Measurements from ENCODE around the gene KASH5.
"Not testable (repeated sequence)": the region's sequence is repeated elsewhere in the genome, so short reads cannot be mapped to it uniquely, and the experiment has no call there.

Gene KASH5

DNA sequence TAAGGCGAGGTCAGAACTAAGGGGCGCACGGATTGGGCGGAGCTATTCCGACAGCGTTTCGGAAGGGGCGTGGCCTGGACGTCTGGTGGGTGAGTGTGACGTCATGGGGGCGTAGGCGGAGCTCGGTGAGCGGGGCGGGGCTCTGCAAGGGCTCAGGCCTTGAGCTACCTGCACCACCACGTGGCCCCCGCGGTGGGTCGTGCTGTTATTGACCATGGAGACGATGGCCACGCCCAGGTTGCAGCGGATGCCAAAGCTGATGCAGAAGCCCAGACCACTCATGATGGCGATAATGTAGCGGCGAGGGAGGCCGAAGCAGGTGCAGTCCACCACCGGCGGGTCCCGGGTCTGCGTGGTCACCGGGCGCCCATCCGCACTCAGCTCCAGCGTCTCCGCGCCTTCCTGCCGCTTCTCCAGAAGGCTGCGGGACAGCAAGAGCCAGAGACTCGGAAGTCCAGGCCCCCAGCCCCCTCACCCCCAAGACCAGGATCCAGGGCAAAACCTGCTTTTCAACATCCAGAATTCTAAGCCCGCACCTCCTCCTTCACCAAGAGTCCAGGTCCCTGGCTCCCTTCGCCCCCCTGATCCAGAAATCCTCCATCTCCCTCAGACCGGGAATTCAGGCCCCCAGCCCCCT lies 48.5 kb downstream of the KASH5 start:
- DNase-seq (ENCODE audit: low spot score), result no peak

- no peak for DNase-seq (ENCODE audit: low spot score)
Observed at GRCh38 chr19:49437231-49437630, 49.2 kb downstream of the KASH5 start.

- no peak for DNase-seq (ENCODE audit: low spot score)
Observed at GRCh38 chr19:49438261-49438660, 50.2 kb downstream of the KASH5 start.

DNA sequence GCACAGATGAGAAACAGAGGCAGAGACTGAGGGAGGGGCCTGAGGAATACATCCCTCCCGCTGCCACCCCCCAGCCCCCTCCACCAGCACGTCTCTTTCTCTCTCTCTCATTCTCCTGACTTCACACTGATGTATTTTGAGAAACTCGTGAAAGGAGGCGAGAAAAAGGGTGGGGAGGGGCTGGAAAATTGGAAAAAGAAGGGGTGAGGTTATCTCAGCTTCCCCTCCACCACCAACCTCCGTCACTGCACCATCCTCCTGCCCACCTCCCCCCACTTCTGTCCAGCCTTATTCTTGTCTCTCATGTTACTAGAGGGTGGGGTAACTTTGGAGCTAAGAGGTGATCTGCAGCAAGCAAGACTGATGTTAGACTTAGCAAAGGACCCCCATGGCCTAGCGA lies 51.8 kb downstream of the KASH5 start:
- no peak for DNase-seq (ENCODE audit: low spot score)

GRCh38 chr19:49440439-49441209 lies 52.6 kb downstream of the KASH5 start:
- DNase-seq (ENCODE audit: low spot score), result no peak

GRCh38 chr19:49441210-49441959 lies 53.3 kb downstream of the KASH5 start, which contains the start of gene SLC17A7:
SLC17A7 (minus strand) TSS chr19:49441527; CDS start chr19:49441379, 148 bp downstream.
- peak; percentile 72 for DNase-seq (ENCODE audit: low spot score)

GRCh38 chr19:49441960-49442350 lies 53.9 kb downstream of the KASH5 start:
- DNase-seq (ENCODE audit: low spot score), result no peak

- peak; percentile 63 for DNase-seq (ENCODE audit: low spot score)
Observed at GRCh38 chr19:49442354-49442753, 54.3 kb downstream of the KASH5 start.

GRCh38 chr19:49442771-49443365 lies 54.8 kb downstream of the KASH5 start:
- peak; percentile 95 for DNase-seq (ENCODE audit: low spot score)

DNA sequence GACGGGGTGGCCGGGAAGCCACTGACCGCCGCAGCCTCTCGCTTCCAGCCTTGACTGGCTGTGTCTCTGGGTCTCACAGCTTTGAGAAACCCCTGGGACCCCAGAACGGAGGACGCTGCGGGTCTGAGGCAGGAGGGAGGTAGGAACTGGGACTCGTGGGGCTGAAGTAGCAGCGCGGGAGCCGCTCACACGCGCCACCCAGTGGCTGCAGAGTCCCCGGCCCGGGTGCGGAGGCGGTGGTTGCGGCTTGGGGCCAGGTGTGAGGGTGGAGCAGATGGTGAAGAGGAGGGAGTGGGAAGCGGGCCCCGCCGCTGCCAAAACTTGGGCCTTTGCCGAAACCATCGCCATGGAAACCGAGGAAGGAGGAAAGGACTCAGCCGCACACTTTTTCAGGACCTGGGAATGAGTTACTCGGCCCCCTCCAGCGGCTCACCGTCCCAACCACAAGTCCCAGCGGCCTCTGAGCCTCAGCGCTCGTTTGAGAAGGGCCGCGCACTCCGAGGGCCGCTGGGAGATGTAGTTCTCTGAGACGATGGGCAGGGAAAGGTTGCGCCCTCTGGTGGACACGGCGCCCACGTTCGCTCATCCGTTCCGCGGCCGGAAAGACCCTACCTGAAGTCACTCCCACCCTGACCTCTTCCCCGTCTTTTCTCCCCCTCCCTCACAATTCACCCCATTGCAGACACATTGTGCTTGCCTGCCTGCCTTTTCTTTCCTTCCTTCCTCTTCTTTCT lies 55.5 kb downstream of the KASH5 start:
- peak; percentile 91 for DNase-seq (ENCODE audit: low spot score)

DNA sequence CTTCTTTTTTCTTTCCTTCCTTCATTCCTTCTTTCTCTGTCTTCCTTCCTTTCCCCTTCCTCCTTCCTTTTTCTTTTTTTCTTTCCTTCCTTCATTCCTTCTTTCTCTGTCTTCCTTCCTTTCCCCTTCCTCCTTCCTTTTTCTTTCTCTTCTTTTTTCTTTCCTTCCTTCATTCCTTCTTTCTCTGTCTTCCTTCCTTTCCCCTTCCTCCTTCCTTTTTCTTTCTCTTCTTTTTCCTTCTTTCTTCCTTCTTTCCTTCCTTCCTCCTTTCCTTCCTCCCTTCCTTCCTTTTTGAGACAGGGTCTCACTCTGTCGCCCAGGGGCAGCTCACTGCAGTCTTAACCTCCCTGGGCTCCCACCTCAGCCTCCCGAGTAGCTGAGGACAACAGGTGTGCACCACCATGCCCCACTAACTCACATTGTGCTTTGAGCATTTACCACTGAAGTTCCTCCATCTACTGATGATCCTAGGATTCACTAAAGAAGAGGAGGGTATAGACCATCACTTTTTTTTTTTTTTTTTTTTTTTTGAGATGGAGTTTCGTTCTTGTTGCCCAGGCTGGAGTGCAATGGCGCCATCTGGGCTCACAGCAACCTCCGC lies 56.2 kb downstream of the KASH5 start:
- not testable (repeated sequence) for DNase-seq (ENCODE audit: low spot score)

DNA sequence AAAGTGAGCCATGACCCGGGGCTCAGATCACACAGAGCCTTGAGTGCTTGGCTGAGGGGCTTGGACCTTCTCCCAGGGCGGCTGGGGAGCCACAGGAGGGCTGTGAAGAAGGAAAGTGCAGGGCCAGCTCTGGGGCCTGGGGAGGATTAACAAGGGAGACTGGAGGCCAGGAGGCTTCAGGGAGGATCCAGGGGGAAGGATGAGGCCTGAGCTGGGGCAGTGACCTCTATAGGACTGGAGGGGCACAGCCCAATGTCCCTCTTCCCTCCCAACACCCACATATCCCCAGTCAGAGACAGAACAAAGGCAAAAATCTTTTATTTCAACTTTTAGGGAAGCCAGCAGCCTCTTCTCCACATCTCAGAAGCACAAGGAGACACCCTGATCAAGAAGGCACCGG lies 57.9 kb downstream of the KASH5 start:
- DNase-seq (ENCODE audit: low spot score), result no peak

- no peak for DNase-seq (ENCODE audit: low spot score)
Observed at GRCh38 chr19:49447485-49448431, 59.7 kb downstream of the KASH5 start.

DNA sequence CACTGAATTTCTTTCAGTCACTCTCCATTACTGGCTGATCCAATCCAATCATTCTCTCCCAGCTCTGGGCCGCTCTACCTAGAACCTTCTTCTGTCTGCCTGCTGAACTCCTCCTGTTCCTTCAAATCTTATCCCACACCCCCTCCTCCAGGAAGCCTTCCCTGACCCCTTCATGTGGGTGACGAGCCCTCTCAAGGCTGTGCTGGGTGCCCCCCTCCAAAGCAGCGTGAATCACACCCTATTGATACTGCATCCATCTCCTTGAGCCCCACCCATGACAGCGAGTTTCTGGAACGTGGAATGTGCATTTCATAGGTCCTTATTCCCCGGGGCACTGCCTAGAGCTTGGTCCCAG lies 60.4 kb downstream of the KASH5 start:
- no peak for DNase-seq (ENCODE audit: low spot score)

DNA sequence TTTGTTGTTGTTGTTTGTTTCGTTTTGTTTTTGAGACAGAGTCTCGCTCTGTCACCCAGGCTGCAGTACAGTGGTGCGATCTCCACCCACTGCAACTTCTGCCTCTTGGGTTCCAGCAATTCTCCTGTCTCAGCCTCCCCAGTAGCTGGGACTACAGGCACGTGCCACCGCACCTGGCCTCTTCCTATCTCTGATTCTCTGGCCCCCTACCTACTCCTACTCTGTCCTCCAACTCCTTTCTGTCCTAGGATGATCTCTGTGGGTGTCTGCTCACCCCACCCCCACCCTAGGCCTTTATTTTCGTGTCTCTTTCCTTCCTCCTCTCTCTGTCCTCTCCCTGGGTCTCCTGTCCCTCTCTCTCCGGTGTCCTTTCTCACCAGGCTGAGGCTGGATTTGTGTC lies 62.4 kb downstream of the KASH5 start:
- no peak for DNase-seq (ENCODE audit: low spot score)

- peak; percentile 92 for DNase-seq (ENCODE audit: low spot score)
Observed at GRCh38 chr19:49451430-49452181, 63.6 kb downstream of the KASH5 start, which contains the start of gene PIH1D1. PIH1D1 (minus strand) TSS chr19:49451814; CDS start chr19:49451574, 240 bp downstream.

- DNase-seq (ENCODE audit: low spot score), result peak; percentile 97
Observed at GRCh38 chr19:49453013-49453756, 65.1 kb downstream of the KASH5 start, which contains the start of gene ALDH16A1. ALDH16A1 (plus strand) TSS chr19:49453225; CDS start chr19:49453332, 107 bp downstream.

DNA sequence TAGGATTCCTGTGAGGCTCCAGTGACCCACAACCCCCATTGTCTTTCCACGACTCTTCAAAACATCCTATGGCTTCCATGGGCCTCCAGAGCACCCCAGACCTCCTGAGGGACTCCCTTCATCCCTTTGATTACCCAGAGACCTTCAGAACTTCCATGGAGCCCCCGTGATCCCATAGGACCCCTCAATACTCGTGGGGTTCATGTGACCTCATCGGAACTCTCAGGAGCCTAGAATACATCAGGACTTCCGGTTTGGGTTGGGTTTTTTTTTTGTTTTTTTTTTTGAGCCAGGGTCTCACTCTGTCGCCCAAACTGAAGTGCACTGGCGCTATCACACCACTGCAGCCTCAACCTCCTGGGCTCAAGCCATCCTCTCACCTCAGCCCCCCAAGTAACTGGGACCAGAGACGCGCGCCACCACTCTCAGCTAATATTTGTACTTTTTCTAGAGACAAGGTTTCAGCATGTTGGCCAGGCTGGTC lies 65.8 kb downstream of the KASH5 start:
- no peak for DNase-seq (ENCODE audit: low spot score)

Data from AG20443 (cell line).